ENCODE measurements around the gene EGFL6. TPM values are rescaled to one million over a fixed set of nuclear protein-coding genes. Genes with fewer than 3 reads are reported as not detected.
A peak's percentile ranks its signal among the peaks of the same experiment; 100 is the strongest.
"Not testable (repeated sequence)": the region's sequence is repeated elsewhere in the genome, so short reads cannot be mapped to it uniquely, and the experiment has no call there.

The EGFL6 gene
- total RNA-seq, 2 experiments from 2014 or later = 5.7 to 18.7 TPM

DNA sequence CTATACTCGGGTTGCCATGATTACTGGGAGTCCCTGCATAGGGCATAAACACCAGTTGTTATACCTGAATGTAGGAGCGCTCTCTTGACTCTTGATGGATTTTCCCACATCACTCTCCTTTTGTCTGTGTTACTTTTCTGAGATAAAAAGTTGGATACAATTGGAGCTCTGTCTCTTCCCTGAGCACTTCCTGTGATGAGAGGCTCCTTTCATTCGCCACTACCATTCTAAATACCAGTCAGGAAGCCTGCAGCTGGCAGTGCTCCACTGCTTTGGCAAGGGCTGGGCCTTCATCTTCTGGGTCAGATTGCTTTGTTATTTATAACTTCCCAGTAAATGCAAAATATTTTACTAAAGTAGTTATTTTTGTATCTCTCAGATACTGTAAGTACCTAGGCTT lies 97.4 kb downstream of the EGFL6 start:
- CTCF ChIA-PET = no interaction called here
- Mint-ChIP-seq H3K4me1 (peaks cover 25% of the 10 kb centered on the region), H3K9me3 (ENCODE audit: low read depth) (no peaks in the 10 kb centered on the region), H3K27me3 (no peaks in the 10 kb centered on the region), H3K27ac (no peak overlapping the region), H3K4me3 (no peak overlapping the region), H3K36me3 (peaks cover 3% of the 10 kb centered on the region)
- DNase-seq (no peak), ATAC-seq (no peak)

DNA sequence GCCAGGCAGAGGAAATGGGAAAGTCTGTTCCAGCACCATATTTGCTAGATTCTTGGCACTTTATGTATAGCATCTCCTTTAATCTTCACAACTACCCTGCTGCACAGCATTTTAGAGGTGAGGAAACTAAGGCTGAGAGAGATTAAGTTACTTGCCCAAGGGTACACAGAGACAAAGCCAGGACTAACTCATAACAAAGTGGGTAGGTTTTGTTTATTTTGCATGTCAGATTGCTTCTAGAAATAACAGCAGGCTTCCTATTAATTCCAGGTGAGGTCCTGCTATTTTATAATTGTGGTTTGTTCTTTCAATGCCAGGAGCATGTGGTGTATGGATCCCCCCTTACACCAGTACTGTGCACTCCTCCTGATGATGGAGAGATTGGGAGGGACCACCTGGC lies 98.5 kb downstream of the EGFL6 start:
- no peaks in the 10 kb centered on the region for H3K36me3 Mint-ChIP-seq
- ATAC-seq (no peak), DNase-seq (no peak)
- CTCF ChIA-PET = interaction anchor here (0.6 kb wide), 1 partner anchor 69 kb away, joined by 3 read pairs; no protein-coding TSS in a partner anchor
- H3K4me3 Mint-ChIP-seq = no peak overlapping the region
- no peak overlapping the region for H3K27ac Mint-ChIP-seq
- H3K9me3 Mint-ChIP-seq (ENCODE audit: low read depth) = no peaks in the 10 kb centered on the region
- peaks cover 21% of the 10 kb centered on the region for H3K4me1 Mint-ChIP-seq
- H3K27me3 Mint-ChIP-seq = no peaks in the 10 kb centered on the region

DNA sequence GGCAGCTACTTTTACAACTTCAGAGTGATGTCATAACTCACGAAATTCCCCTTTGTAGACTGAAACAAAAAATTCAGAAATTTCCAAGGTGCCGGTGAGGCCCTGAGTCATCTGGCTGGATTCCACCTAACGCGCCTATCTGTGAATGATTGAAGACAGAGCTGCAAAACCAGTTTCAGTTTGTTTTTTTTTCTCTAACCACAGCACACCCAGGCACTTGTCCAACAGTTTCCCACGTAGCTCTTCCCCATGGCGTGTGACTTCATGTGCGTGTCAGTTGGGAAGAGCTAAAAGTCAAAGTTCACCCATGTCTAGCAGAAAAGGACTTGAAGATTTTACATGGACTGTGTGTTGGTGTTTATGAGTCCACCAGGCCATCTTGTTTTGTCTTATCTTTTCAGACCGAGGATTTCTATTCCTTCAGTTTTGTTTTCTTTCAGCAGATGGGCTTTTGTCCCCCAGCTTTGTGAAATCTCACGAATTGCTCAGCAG lies 99.9 kb downstream of the EGFL6 start:
- CTCF ChIA-PET = interaction anchor here (1.1 to 1.7 kb wide), 3 partner anchors 19 to 25 kb away, joined by 3 to 5 read pairs (median 3); no protein-coding TSS in a partner anchor
- peak; percentile 91 for ATAC-seq

DNA sequence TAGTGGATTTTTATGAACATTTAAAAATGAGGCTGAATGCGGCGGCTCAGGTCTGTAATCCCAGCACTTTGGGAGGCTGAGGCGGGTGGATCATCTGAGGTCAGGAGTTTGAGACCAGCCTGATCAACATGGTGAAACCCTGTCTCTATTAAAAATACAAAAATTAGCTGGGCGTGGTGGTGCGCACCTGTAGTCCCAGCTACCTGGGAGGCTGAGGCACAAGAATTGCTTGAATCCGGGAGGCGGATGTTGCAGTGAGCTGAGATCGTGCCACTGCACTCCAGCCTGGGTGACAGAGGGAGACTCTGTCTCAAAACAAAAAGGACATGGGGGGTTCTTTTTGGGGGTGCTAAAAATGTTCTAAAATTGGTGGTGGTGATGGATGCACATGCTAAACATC lies 100.4 kb downstream of the EGFL6 start:
- peak; percentile 12 for ATAC-seq
- H3K9me3 Mint-ChIP-seq (ENCODE audit: low read depth); DNase-seq; H3K27me3 Mint-ChIP-seq; H3K36me3 Mint-ChIP-seq: not testable (repeated sequence)
- CTCF ChIA-PET = interaction anchor here (1.1 to 1.7 kb wide), 3 partner anchors 18 to 25 kb away, joined by 3 to 5 read pairs (median 3); no protein-coding TSS in a partner anchor
- Mint-ChIP-seq H3K4me3 (peak overlapping the region; percentile 65), H3K4me1 (peaks cover 21% of the 10 kb centered on the region), H3K27ac (peak overlapping the region; percentile 89)

More for the DNA sequence above, 99.9 kb downstream of the EGFL6 start:
- Mint-ChIP-seq H3K4me1 (peaks cover 21% of the 10 kb centered on the region), H3K4me3 (peak overlapping the region; percentile 65), H3K36me3 (no peaks in the 10 kb centered on the region), H3K9me3 (ENCODE audit: low read depth) (no peaks in the 10 kb centered on the region), H3K27me3 (no peaks in the 10 kb centered on the region), H3K27ac (peak overlapping the region; percentile 89)
- peak; percentile 58 for DNase-seq

DNA sequence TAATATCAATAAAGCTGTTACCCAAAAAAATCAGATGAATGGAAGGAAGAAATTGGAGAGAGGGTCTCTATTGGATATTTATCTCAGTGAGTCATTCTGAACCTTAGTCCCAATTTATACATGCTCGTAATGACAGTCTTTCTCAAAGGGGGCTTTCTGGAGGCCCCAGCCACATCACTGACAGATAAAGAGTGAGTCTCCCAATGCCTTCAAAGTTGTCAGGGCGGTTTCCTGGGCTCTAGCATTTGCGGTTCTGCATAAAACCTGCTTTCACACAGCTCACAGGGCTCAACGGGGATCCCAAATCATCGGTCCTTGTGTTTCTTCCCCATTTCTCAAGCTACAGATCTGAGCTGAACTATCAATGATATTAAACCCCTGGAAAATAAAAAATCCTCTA lies 100.8 kb downstream of the EGFL6 start:
- CTCF ChIA-PET = interaction anchor here (1.1 to 1.7 kb wide), 3 partner anchors 18 to 24 kb away, joined by 3 to 5 read pairs (median 3); no protein-coding TSS in a partner anchor
- Mint-ChIP-seq H3K4me3 (no peak overlapping the region), H3K9me3 (ENCODE audit: low read depth) (no peaks in the 10 kb centered on the region), H3K27me3 (no peaks in the 10 kb centered on the region), H3K4me1 (peaks cover 21% of the 10 kb centered on the region), H3K27ac (no peak overlapping the region), H3K36me3 (no peaks in the 10 kb centered on the region)
- DNase-seq = no peak
- peak; percentile 32 for ATAC-seq

DNA sequence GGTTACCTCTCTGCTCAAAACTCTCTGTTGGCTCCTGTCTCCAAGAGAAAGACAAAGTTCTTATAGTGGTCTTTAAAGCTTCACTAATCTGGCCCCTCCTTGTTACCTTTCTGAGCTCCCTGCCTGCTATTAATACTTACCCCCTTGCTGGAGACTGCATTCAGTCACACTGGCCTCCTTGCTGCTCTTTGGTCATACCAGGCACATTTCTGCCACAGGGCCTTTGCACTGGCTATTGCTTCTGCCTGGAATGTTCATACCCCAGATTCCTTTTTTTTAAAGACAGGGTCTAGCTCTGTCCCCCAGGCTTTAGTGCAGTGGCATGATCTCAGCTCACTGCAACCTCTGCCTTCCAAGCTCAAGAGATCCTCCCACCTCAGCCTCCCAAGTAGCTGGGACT lies 103.6 kb downstream of the EGFL6 start:
- CTCF ChIA-PET = no interaction called here
- no peaks in the 10 kb centered on the region for H3K36me3 Mint-ChIP-seq

DNA sequence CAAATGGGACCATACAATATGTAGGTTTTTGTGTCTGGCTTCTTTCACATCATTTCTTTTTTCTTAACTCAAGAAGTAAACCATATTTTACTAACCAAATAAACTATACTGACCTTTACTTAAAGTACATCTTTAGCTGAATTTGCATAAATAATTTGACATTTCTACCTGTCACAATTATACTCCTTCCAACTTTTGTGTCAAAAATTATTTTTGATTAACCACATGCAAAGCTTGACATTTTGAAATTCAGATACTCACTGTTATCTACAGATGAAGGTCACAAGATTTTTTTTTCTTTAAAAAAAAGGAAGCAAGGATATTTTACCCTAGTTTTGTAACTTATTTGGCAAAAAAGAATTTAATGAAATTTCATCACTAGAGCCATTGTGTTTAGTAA lies 107.5 kb downstream of the EGFL6 start:
- H3K4me1 Mint-ChIP-seq = no peaks in the 10 kb centered on the region
- ATAC-seq = no peak
- CTCF ChIA-PET = no interaction called here
- no peaks in the 10 kb centered on the region for H3K36me3 Mint-ChIP-seq
- H3K9me3 Mint-ChIP-seq (ENCODE audit: low read depth) = no peaks in the 10 kb centered on the region
- no peak overlapping the region for H3K27ac Mint-ChIP-seq
- H3K4me3 Mint-ChIP-seq = no peak overlapping the region
- no peaks in the 10 kb centered on the region for H3K27me3 Mint-ChIP-seq
- DNase-seq = no peak

More for the DNA sequence above, 103.6 kb downstream of the EGFL6 start:
- ATAC-seq = no peak
- peaks cover 16% of the 10 kb centered on the region for H3K4me1 Mint-ChIP-seq
- no peaks in the 10 kb centered on the region for H3K9me3 Mint-ChIP-seq (ENCODE audit: low read depth)
- H3K27me3 Mint-ChIP-seq = no peaks in the 10 kb centered on the region
- no peak overlapping the region for H3K27ac Mint-ChIP-seq
- no peak for DNase-seq
- H3K4me3 Mint-ChIP-seq = no peak overlapping the region

DNA sequence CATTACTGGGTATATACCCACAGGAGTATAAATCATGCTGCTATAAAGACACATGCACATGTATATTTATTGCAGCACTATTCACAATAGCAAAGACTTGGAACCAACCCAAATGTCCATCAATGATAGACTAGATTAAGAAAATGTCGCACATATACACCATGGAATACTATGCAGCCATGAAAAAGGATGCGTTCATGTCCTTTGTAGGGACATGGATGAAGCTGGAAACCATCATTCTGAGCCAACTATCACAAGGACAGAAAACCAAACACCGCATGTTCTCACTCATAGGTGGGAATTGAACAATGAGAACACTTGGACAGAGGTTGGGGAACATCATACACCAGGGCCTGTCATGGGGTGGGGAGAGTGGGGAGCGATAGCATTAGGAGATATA lies 110.3 kb downstream of the EGFL6 start:
- CTCF ChIA-PET, H3K36me3 Mint-ChIP-seq, ATAC-seq: not testable (repeated sequence)

DNA sequence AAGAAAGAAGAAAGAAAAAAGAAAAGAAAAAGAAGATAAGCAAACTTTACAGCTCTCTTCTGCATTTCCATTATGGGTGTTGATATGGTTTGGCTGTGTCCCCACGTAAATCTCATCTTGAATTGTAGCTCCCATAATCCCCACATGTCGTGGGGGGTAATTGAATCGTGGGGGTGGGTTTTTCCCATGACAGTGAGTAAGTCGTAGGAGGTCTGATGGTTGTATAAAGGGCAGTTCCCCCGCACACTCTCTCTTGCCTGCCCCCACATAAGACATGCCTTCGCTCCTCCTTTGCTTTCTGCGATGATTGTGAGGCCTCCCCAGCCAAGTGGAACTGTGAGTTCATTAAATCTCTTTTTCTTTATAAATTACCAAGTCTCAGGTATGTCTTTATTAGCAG lies 112.2 kb downstream of the EGFL6 start:
- peaks cover 10% of the 10 kb centered on the region for H3K4me1 Mint-ChIP-seq
- ATAC-seq (no peak), DNase-seq (no peak)
- H3K27ac Mint-ChIP-seq = no peak overlapping the region
- no peaks in the 10 kb centered on the region for H3K27me3 Mint-ChIP-seq
- CTCF ChIA-PET = no interaction called here
- H3K4me3 Mint-ChIP-seq = no peak overlapping the region
- peaks cover 2% of the 10 kb centered on the region for H3K36me3 Mint-ChIP-seq
- H3K9me3 Mint-ChIP-seq (ENCODE audit: low read depth) = no peaks in the 10 kb centered on the region

More for the DNA sequence above, 110.3 kb downstream of the EGFL6 start:
- not testable (repeated sequence) for DNase-seq; H3K9me3 Mint-ChIP-seq (ENCODE audit: low read depth); H3K4me3 Mint-ChIP-seq; H3K4me1 Mint-ChIP-seq; H3K27me3 Mint-ChIP-seq; H3K27ac Mint-ChIP-seq

Small RNA genes lying within 50 kb of the gene (microRNA-seq; reads per million reads assigned to microRNA genes)
- not detected for gene MIR6086

Other genes starting within 250 kb of the EGFL6 start
- gene ATXN3L, start 249.5 kb upstream of the EGFL6 start, total RNA-seq = not detected
- gene TCEANC, start 83.5 kb downstream of the EGFL6 start, total RNA-seq = 1 to 10 TPM; 4.7 to 5.1 TPM
- 10 to 100 TPM; 13.7 to 20.3 TPM for gene RAB9A, start 119.5 kb downstream of the EGFL6 start, total RNA-seq
- 10 to 100 TPM; 18.4 to 19.1 TPM for gene TRAPPC2, start 165.0 kb downstream of the EGFL6 start, total RNA-seq
- gene OFD1, start 165.1 kb downstream of the EGFL6 start, total RNA-seq = 10 to 100 TPM; 32.3 to 45.8 TPM
- not detected for gene GPM6B, start 247.5 kb downstream of the EGFL6 start, total RNA-seq

Data from activated CD8-positive, alpha-beta memory T cell treated with anti-CD3 and anti-CD28 coated beads, Interleukin-2, amount 10 ng/mL, durations not matched to agents 7 days and 5 days (primary cell).